GM12801 (cell line): ENCODE data around the gene ERC2.

Experiments used
- CTCF ChIP-seq: IDR thresholded peaks from one replicate; pipeline ENCODE4 v1.5.1; 2011; ENCODE audit warnings: control low read depth; ENCODE audit not compliant: insufficient read length; ENCODE audit errors: extremely low read depth

Gene ERC2

GRCh38 chr3:55480911-55481743 lies 987.1 kb downstream of the ERC2 start:
- no peak for TF ChIP-seq CTCF

GRCh38 chr3:55477306-55478303 lies 990.7 kb downstream of the ERC2 start:
- no peak for TF ChIP-seq CTCF

GRCh38 chr3:55476515-55476914 lies 991.8 kb downstream of the ERC2 start:
- no peak for TF ChIP-seq CTCF

- no peak for TF ChIP-seq CTCF
These were observed 994.0 kb downstream of the ERC2 start for GRCh38 chr3:55474213-55474632.

- no peak for TF ChIP-seq CTCF
These were observed 994.5 kb downstream of the ERC2 start for GRCh38 chr3:55473788-55474187.

GRCh38 chr3:55471522-55472280 lies 996.6 kb downstream of the ERC2 start:
- TF ChIP-seq CTCF, result no peak
